CD4-positive, CD25-positive, alpha-beta regulatory T cell (primary cell): Measurements from ENCODE around the gene PLCH1. TPM values are rescaled to one million over a fixed set of nuclear protein-coding genes. Genes with fewer than 3 reads are reported as not detected.
A peak's percentile ranks its signal among the peaks of the same experiment; 100 is the strongest.

Experiments used
- ATAC-seq, 2 donors: fragments of 150-1000 bp; cut with Tn5 transposase; one replicate each; pipeline ENCODE4 v1.10.0; 2021; ENCODE audit warnings: low read depth in 2 of 2, moderate number of reproducible peaks in 2 of 2, moderate library complexity in 1 of 2
- DNase-seq, 3 donors: peaks; one replicate each; pipeline versions ENCODE4 v3.0.0 to v3.0.0-alpha.2; 2012 to 2022; ENCODE audit warnings: mixed read lengths in 1 of 3
- H3K27ac ChIP-seq: one replicate; pipeline ENCODE4 v1.7.0; 2013; ENCODE audit warnings: mild to moderate bottlenecking, low read length; ENCODE audit not compliant: insufficient read depth, poor library complexity, severe bottlenecking
- H3K27me3 ChIP-seq: one replicate; pipeline ENCODE4 v1.7.0; 2013; ENCODE audit warnings: low read length; ENCODE audit not compliant: control insufficient read depth, insufficient read depth
- H3K36me3 ChIP-seq: one replicate; pipeline ENCODE4 v1.7.0; 2013; ENCODE audit warnings: mild to moderate bottlenecking, low read length, moderate library complexity; ENCODE audit not compliant: control insufficient read depth, insufficient read depth
- H3K4me1 ChIP-seq: 2 replicates; pipeline ENCODE4 v1.7.0; 2013; ENCODE audit warnings: mild to moderate bottlenecking, low read length; ENCODE audit not compliant: insufficient read depth, control insufficient read depth, poor library complexity, severe bottlenecking
- H3K4me3 ChIP-seq: one replicate; pipeline ENCODE4 v1.7.0; 2013; ENCODE audit warnings: low read depth, mild to moderate bottlenecking, low read length, moderate library complexity
- H3K9me3 ChIP-seq, 2 experiments: 1 replicate in 1 of 2; 2 replicates in 1 of 2; pipeline ENCODE4 v1.7.0; 2013; ENCODE audit warnings: low read length in 2 of 2, mild to moderate bottlenecking in 1 of 2, moderate library complexity in 1 of 2; ENCODE audit not compliant: control insufficient read depth in 2 of 2
- H3K27ac Mint-ChIP-seq, 3 donors: one replicate each; pipeline ENCODE4 v1.8.0; 2020 to 2022; ENCODE audit warnings: mild to moderate bottlenecking in 3 of 3, mixed read lengths in 3 of 3, moderate library complexity in 2 of 3
- H3K27me3 Mint-ChIP-seq: one replicate; pipeline ENCODE4 v1.8.0; 2022; ENCODE audit warnings: mild to moderate bottlenecking, mixed read lengths
- H3K36me3 Mint-ChIP-seq: one replicate; pipeline ENCODE4 v1.8.0; 2020; ENCODE audit warnings: mixed read lengths
- H3K4me1 Mint-ChIP-seq, 4 donors: one replicate each; pipeline ENCODE4 v1.8.0; 2020 to 2022; ENCODE audit warnings: mixed read lengths in 4 of 4, mild to moderate bottlenecking in 1 of 4
- H3K4me3 Mint-ChIP-seq, 4 donors: one replicate each; pipeline ENCODE4 v1.8.0; 2020 to 2022; ENCODE audit warnings: mild to moderate bottlenecking in 4 of 4, mixed read lengths in 4 of 4, moderate library complexity in 3 of 4
- H3K9me3 Mint-ChIP-seq, 7 donors: one replicate each; pipeline ENCODE4 v1.8.0; 2020 to 2022; ENCODE audit warnings: mixed read lengths in 7 of 7, mild to moderate bottlenecking in 3 of 7, moderate library complexity in 2 of 7
- polyA plus RNA-seq, 4 donors: library from polyadenylated mRNA; unstranded; fragments of 300-500 nt; fragmentation: Illumina TruSeq; gene quantifications; one replicate each; pipeline ENCODE4 v1.2.3, GENCODE V29; 2021
- total RNA-seq: library from RNA; stranded (reverse); gene quantifications from one replicate; pipeline ENCODE4 v1.2.3, GENCODE V29; 2022

Gene PLCH1
- total and polyA plus RNA-seq, 5 donors from 2014 or later = 0.05 to 0.12 TPM; not detected in 3

GRCh38 chr3:155335724-155336354, 409.0 kb downstream of the PLCH1 start:
- Histone ChIP-seq H3K4me1 (no peaks in the 10 kb centered on the region), H3K27ac (no peak overlapping the region), H3K4me3 (no peak overlapping the region), H3K27me3 (no peaks in the 10 kb centered on the region), H3K9me3 (no peaks in the 10 kb centered on the region), H3K36me3 (no peaks in the 10 kb centered on the region)
- Mint-ChIP-seq H3K4me1 (no peaks in the 10 kb centered on the region), H3K9me3 (peaks cover 0 to 2% (median 0%) of the 10 kb centered on the region in 7 donors), H3K27ac (no peak overlapping the region), H3K36me3 (no peaks in the 10 kb centered on the region), H3K27me3 (no peaks in the 10 kb centered on the region), H3K4me3 (no peak overlapping the region)
- ATAC-seq = no peak
- DNase-seq = no peak

GRCh38 chr3:155334914-155335723, 409.8 kb downstream of the PLCH1 start:
- no peak overlapping the region for H3K27ac Mint-ChIP-seq

DNA sequence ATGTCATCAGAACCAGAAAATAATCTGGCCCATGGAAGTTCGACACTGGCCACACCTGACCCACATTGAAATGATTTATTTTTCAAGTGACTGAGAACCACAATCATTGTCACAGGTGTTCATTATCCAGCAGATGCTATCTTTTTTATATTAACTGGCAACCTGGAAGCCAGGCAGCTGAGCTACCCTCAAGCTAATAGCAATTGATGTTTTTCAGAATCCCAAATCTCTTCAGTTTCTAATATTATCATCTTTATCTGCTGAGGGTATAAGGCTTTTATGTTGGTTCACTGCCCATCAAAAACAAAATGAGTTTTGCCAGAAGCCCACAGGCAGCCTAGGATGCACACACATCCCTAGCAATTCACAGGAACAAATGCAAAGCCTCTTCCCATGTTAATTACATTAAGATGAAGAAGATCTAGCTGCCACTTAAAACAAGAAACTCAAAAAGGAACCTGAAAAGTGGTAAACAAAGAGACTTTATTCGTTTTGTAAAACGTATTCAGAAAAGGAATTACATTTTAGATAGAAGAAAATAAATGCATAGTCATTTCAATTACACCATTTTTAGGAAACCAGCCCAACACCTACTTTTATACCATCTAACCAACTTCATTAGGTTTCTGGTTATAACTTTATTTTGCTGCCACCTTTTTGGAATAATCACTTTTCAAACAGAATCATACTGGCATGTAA, 410.5 kb downstream of the PLCH1 start:
- no peak for DNase-seq
- no peaks in the 10 kb centered on the region for H3K36me3 ChIP-seq
- no peaks in the 10 kb centered on the region for H3K9me3 ChIP-seq
- no peaks in the 10 kb centered on the region for H3K27me3 Mint-ChIP-seq
- no peak overlapping the region for H3K27ac ChIP-seq
- H3K4me3 Mint-ChIP-seq = no peak overlapping the region
- H3K4me3 ChIP-seq = no peak overlapping the region
- no peaks in the 10 kb centered on the region for H3K36me3 Mint-ChIP-seq
- no peaks in the 10 kb centered on the region for H3K4me1 Mint-ChIP-seq
- no peak overlapping the region for H3K27ac Mint-ChIP-seq
- no peak for ATAC-seq
- H3K4me1 ChIP-seq = no peaks in the 10 kb centered on the region
- no peaks in the 10 kb centered on the region for H3K9me3 Mint-ChIP-seq
- H3K27me3 ChIP-seq = no peaks in the 10 kb centered on the region

More at GRCh38 chr3:155334914-155335723, 409.8 kb downstream of the PLCH1 start:
- no peak for ATAC-seq
- no peaks in the 10 kb centered on the region for H3K27me3 Mint-ChIP-seq
- Histone ChIP-seq H3K9me3 (no peaks in the 10 kb centered on the region), H3K4me3 (no peak overlapping the region), H3K27ac (no peak overlapping the region), H3K36me3 (no peaks in the 10 kb centered on the region), H3K27me3 (no peaks in the 10 kb centered on the region), H3K4me1 (no peaks in the 10 kb centered on the region)
- DNase-seq = peak in 1 of 3 donors; percentile 23
- peaks cover 0 to 2% (median 0%) of the 10 kb centered on the region in 7 donors for H3K9me3 Mint-ChIP-seq
- no peak overlapping the region for H3K4me3 Mint-ChIP-seq
- no peaks in the 10 kb centered on the region for H3K4me1 Mint-ChIP-seq
- no peaks in the 10 kb centered on the region for H3K36me3 Mint-ChIP-seq

DNA sequence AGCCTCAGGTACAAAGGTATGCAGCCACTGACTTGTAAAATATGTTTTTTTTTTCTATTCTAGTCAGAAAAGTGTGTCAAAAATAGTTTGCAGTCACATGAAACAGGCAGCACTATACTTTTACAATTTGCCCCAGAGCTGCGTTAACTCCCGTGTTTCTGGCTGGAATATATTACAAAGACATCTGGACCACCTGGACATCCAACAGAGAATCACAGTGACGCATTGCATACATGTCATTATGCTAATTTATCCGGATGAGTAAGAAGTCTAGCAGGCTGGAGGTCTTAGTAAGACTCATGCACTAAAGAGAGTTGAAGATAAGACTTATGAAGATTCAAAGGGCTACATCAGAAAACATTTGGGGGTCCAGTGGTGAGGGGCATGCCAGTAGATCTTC, 412.2 kb downstream of the PLCH1 start:
- Mint-ChIP-seq H3K36me3 (no peaks in the 10 kb centered on the region), H3K9me3 (no peaks in the 10 kb centered on the region), H3K27ac (no peak overlapping the region), H3K4me1 (no peaks in the 10 kb centered on the region), H3K4me3 (no peak overlapping the region), H3K27me3 (no peaks in the 10 kb centered on the region)
- DNase-seq (no peak), ATAC-seq (no peak)
- no peak overlapping the region for H3K27ac ChIP-seq
- no peaks in the 10 kb centered on the region for H3K27me3 ChIP-seq
- no peaks in the 10 kb centered on the region for H3K9me3 ChIP-seq
- no peaks in the 10 kb centered on the region for H3K36me3 ChIP-seq
- H3K4me3 ChIP-seq = no peak overlapping the region
- H3K4me1 ChIP-seq = no peaks in the 10 kb centered on the region

DNA sequence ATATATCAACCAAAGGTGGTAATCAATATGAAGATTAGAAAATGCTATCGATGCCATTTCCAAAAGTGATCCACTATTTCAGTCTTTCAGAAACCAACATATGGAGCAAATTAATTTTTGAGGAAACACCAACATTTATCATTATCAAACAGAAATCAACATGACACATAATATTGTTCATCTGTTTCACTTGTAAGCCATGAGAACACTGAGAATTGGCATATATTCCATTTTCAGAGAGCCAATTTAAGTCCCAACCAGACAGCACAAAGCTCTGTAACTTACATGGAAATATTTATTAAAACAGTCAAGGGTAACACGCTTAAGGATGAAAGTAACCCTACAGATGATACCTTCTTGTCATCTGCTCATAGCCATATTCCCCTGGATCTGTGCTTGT, 413.8 kb downstream of the PLCH1 start:
- Histone ChIP-seq H3K36me3 (no peaks in the 10 kb centered on the region), H3K27ac (no peak overlapping the region), H3K9me3 (no peaks in the 10 kb centered on the region), H3K4me1 (no peaks in the 10 kb centered on the region), H3K27me3 (no peaks in the 10 kb centered on the region), H3K4me3 (no peak overlapping the region)
- Mint-ChIP-seq H3K4me3 (no peak overlapping the region), H3K27me3 (no peaks in the 10 kb centered on the region), H3K4me1 (no peaks in the 10 kb centered on the region), H3K9me3 (no peaks in the 10 kb centered on the region), H3K36me3 (no peaks in the 10 kb centered on the region), H3K27ac (no peak overlapping the region)
- ATAC-seq (no peak), DNase-seq (no peak)

GRCh38 chr3:155330370-155330769, 414.5 kb downstream of the PLCH1 start:
- no peak overlapping the region for H3K4me3 ChIP-seq
- no peaks in the 10 kb centered on the region for H3K36me3 Mint-ChIP-seq
- no peak overlapping the region for H3K27ac ChIP-seq
- H3K4me3 Mint-ChIP-seq = no peak overlapping the region
- H3K9me3 Mint-ChIP-seq = no peaks in the 10 kb centered on the region
- H3K27me3 Mint-ChIP-seq = no peaks in the 10 kb centered on the region
- ATAC-seq (no peak), DNase-seq (no peak)
- no peaks in the 10 kb centered on the region for H3K4me1 ChIP-seq
- no peak overlapping the region for H3K27ac Mint-ChIP-seq
- H3K27me3 ChIP-seq = no peaks in the 10 kb centered on the region
- no peaks in the 10 kb centered on the region for H3K4me1 Mint-ChIP-seq
- H3K36me3 ChIP-seq = no peaks in the 10 kb centered on the region
- no peaks in the 10 kb centered on the region for H3K9me3 ChIP-seq

GRCh38 chr3:155329513-155330048, 415.3 kb downstream of the PLCH1 start:
- Histone ChIP-seq H3K36me3 (no peaks in the 10 kb centered on the region), H3K4me3 (no peak overlapping the region), H3K4me1 (no peaks in the 10 kb centered on the region), H3K9me3 (no peaks in the 10 kb centered on the region), H3K27ac (no peak overlapping the region), H3K27me3 (no peaks in the 10 kb centered on the region)
- no peaks in the 10 kb centered on the region for H3K27me3 Mint-ChIP-seq
- ATAC-seq (no peak), DNase-seq (no peak)
- H3K4me1 Mint-ChIP-seq = no peaks in the 10 kb centered on the region
- no peaks in the 10 kb centered on the region for H3K9me3 Mint-ChIP-seq
- no peak overlapping the region for H3K4me3 Mint-ChIP-seq
- H3K27ac Mint-ChIP-seq = no peak overlapping the region
- H3K36me3 Mint-ChIP-seq = no peaks in the 10 kb centered on the region
